ENCODE results near the gene AGTR2. TPM values are rescaled to one million over a fixed set of nuclear protein-coding genes. Genes with fewer than 3 reads are reported as not detected.
"Not testable (repeated sequence)": the region's sequence is repeated elsewhere in the genome, so short reads cannot be mapped to it uniquely, and the experiment has no call there.

Gene AGTR2
- total RNA-seq (under 1 TPM in 4 of 6 donors, not detected in 2; 0.06 to 0.13 (median 0.09) TPM), polyA plus RNA-seq (not detected)

DNA sequence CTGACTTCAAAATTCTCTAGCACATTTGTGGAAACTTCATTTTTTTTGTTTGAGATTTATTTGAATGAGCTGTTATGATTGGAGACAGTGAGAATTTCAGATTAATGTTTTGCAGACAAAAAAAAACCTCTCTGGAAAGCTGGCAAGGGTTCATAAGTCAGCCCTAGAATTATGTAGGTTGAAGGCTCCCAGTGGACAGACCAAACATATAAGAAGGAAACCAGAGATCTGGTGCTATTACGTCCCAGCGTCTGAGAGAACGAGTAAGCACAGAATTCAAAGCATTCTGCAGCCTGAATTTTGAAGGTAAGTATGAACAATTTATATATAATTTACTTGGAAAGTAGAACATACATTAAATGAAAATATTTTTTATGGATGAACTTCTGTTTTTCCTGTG, at the start of gene AGTR2:
TSS of gene AGTR2 (plus strand) at position 234 of the 400 bp plus-strand sequence. CDS start 1,537 bp downstream, outside the sequence.
- H3K9me3 ChIP-seq: no peaks in the 10 kb centered on the region
- H3K4me3 ChIP-seq: no peak within 1 kb of the TSS
- DNase-seq (no peak), FAIRE-seq (no peak), ATAC-seq (no peak)
- no peaks in the 10 kb centered on the region for H3K36me3 ChIP-seq
- no peak within 1 kb of the TSS for H3K27ac ChIP-seq
- TF ChIP-seq CTCF (IDR thresholded peaks at IDR 0.05): no peak
- peaks cover 0 to 8% (median 0%) of the 10 kb centered on the region in 4 donors for H3K27me3 ChIP-seq
- 31 to 52% methylated on average over 3 of the region's 3 CpGs for WGBS, 2 donors
- intact Hi-C loops (cut with DNase I): no loop called here
- no peaks in the 10 kb centered on the region for H3K4me1 ChIP-seq

DNA sequence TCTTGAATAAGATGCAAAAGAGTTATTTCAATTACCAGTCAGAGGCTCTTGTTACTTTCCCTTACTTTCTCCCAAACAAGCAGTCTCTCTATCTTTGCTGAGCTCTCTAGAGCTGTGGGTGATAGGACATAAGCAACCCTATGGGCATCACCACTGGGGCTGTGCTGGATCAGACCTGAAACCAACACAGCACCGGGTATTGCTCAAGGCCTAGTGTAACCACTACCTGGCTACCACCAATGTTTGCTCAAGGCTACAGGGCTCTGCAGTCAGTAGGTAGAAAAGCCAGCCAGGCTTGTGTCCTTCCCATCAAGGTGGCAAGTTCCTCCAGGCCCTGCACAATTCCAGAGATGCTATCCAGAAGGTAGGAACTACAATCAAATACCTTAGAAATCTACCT, 35.3 kb upstream of the AGTR2 start:
- Histone ChIP-seq H3K36me3 (no peaks in the 10 kb centered on the region), H3K4me1 (no peaks in the 10 kb centered on the region), H3K9me3 (no peaks in the 10 kb centered on the region), H3K27me3 (peaks cover 0 to 12% (median 0%) of the 10 kb centered on the region in 4 donors), H3K27ac (no peak overlapping the region), H3K4me3 (no peak overlapping the region)
- intact Hi-C loops (cut with DNase I): no loop called here
- FAIRE-seq (no peak), DNase-seq (no peak), ATAC-seq (no peak)
- WGBS, 2 donors: 54 to 64% methylated on average over 1 of the region's 1 CpG
- no peak for TF ChIP-seq CTCF (IDR thresholded peaks at IDR 0.05)

DNA sequence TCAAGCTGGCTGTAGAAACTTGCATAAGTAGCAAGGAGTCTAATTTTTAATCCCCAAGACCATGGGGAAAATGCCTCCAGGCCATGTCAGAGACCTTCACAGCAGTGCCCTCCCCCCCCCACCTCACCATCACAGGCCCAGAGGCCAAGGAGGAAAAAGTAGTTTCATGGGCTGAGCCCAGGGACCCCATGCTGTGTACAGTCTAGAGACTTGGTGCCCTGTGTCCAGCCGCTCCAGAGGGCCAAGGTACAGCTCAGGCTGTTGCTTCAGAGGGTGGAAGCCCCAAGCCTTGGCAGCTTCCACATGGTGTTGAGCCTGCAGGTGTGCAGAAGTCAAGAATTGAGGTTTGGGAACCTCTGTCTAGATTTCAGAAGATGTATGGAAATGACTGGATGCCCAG, 29.3 kb upstream of the AGTR2 start:
- intact Hi-C loops (cut with DNase I); H3K27me3 ChIP-seq; H3K4me1 ChIP-seq; FAIRE-seq; H3K9me3 ChIP-seq; H3K4me3 ChIP-seq; ATAC-seq; H3K27ac ChIP-seq; H3K36me3 ChIP-seq: not testable (repeated sequence)
- WGBS, 2 donors: 80 to 88% methylated on average over 1 of the region's 1 CpG
- DNase-seq: peak in 1 of 6 donors; percentile 26

GRCh38 chrX:116142976-116143375, 27.6 kb upstream of the AGTR2 start:
- Histone ChIP-seq H3K4me3 (no peak overlapping the region), H3K27me3 (peaks cover 0 to 15% (median 3%) of the 10 kb centered on the region in 4 donors), H3K36me3 (no peaks in the 10 kb centered on the region), H3K9me3 (no peaks in the 10 kb centered on the region), H3K27ac (no peak overlapping the region), H3K4me1 (no peaks in the 10 kb centered on the region)
- no peak for FAIRE-seq
- intact Hi-C loops (cut with DNase I): no loop called here
- TF ChIP-seq CTCF (IDR thresholded peaks at IDR 0.05): no peak
- 39 to 43% methylated on average over 2 of the region's 2 CpGs for WGBS, 2 donors
- no peak for DNase-seq
- no peak for ATAC-seq

DNA sequence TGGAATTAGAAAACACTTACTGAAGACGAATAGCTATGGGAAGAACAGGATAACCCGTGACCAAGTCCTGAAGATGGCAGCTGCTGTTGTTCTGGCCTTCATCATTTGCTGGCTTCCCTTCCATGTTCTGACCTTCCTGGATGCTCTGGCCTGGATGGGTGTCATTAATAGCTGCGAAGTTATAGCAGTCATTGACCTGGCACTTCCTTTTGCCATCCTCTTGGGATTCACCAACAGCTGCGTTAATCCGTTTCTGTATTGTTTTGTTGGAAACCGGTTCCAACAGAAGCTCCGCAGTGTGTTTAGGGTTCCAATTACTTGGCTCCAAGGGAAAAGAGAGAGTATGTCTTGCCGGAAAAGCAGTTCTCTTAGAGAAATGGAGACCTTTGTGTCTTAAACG, 2.4 kb downstream of the AGTR2 start:
- FAIRE-seq (no peak), ATAC-seq (no peak), DNase-seq (no peak)
- intact Hi-C loops (cut with DNase I): no loop called here
- no peak overlapping the region for H3K27ac ChIP-seq
- H3K36me3 ChIP-seq: no peaks in the 10 kb centered on the region
- no peak for TF ChIP-seq CTCF (IDR thresholded peaks at IDR 0.05)
- no peaks in the 10 kb centered on the region for H3K9me3 ChIP-seq
- H3K27me3 ChIP-seq: peaks cover 0 to 8% (median 4%) of the 10 kb centered on the region in 4 donors
- H3K4me1 ChIP-seq: no peaks in the 10 kb centered on the region
- H3K4me3 ChIP-seq: no peak overlapping the region
- WGBS, 2 donors: 57 to 78% methylated on average over 9 of the region's 9 CpGs

All from pancreas (tissue), 10 donors.